Right lobe of liver (tissue), 6 donors: ENCODE measurements around the gene SCGB1A1. TPM values are rescaled to one million over a fixed set of nuclear protein-coding genes. Genes with fewer than 3 reads are reported as not detected.
A peak's percentile ranks its signal among the peaks of the same experiment; 100 is the strongest.

ENCODE experiments used
- ATAC-seq, 4 donors: fragments of 200-7000 bp; cut with Tn5 transposase; one replicate each; pipeline ENCODE4 v1.9.1; 2020; ENCODE audit warnings: mild to moderate bottlenecking in 4 of 4, moderate library complexity in 4 of 4
- DNase-seq, 3 donors: peaks; one replicate each; pipeline ENCODE4 v3.0.0-alpha.2; 2020
- H3K27ac ChIP-seq, 3 donors: fragments of 200-600 bp; one replicate each; pipeline ENCODE4 v1.8.0; 2022
- H3K27me3 ChIP-seq, 2 donors: fragments of 200-600 bp; one replicate each; pipeline ENCODE4 v1.8.0; 2022
- H3K36me3 ChIP-seq, 4 donors: fragments of 200-600 bp; sonication (generic) in 1 of 4; one replicate each; pipeline versions ENCODE4 v1.5.1 to v1.8.0; 2017 to 2022; ENCODE audit warnings: control low read depth in 1 of 4
- H3K4me1 ChIP-seq, 4 donors: fragments of 200-600 bp; sonication (generic) in 1 of 4; one replicate each; pipeline versions ENCODE4 v1.5.1 to v1.8.0; 2017 to 2022; ENCODE audit warnings: control low read depth in 1 of 4
- H3K4me3 ChIP-seq, 3 donors: fragments of 200-600 bp; one replicate each; pipeline ENCODE4 v1.8.0; 2022
- H3K9me3 ChIP-seq, 4 donors: fragments of 200-600 bp; sonication (generic) in 1 of 4; one replicate each; pipeline versions ENCODE4 v1.5.1 to v1.8.0; 2017 to 2022; ENCODE audit warnings: control low read depth in 1 of 4
- CTCF ChIP-seq, 4 donors: fragments of 200-600 bp in 3 of 4; fragments of 450-650 bp in 1 of 4; IDR thresholded peaks; one replicate each; pipeline versions ENCODE4 v1.5.1 to v1.8.0; 2016 to 2022; ENCODE audit warnings: antibody characterized with exemption in 4 of 4, mild to moderate bottlenecking in 2 of 4
- POLR2A ChIP-seq: fragments of 450-650 bp; IDR thresholded peaks from one replicate; pipeline ENCODE4 v1.6.1; 2017; ENCODE audit warnings: antibody characterized with exemption, mild to moderate bottlenecking
- WGBS: methylation state at CpG from one replicate; pipeline ENCODE4 v1.1.6; 2018; ENCODE audit warnings: low coverage, low lambda C conversion rate; ENCODE audit not compliant: insufficient coverage; ENCODE audit errors: missing lambda C conversion rate; 5-methylcytosine and 5-hydroxymethylcytosine counted together
- intact Hi-C, 2 donors: fragments of 100-400 bp; cut with DNase I; formaldehyde crosslinking; loops; one replicate each; pipeline versions ENCODE4 v1.11.2 to v1.14.1; 2022
- total RNA-seq, 6 experiments: library from RNA; depleted of rRNA in 2 of 6; stranded (reverse); fragments of >200 nt in 2 of 6; fragmentation: NEBNext Ultra II Directional in 3 of 6; extraction: Animal tissue kit (Norgen Biotek cat#: 25700) in 3 of 6; gene quantifications; one replicate each; pipeline versions ENCODE4 v1.1.0 to v1.2.4, GENCODE V29; 2016 to 2023
- donor health status: DM: no; HTN: yes; CAD: no.
- donor health status: DM: no; HTN: no; CAD: no.
- donor health status: DM: no; HTN: no; CAD: no.
- donor health status: DM: no; HTN: yes; CAD: no.
- donor health status: DM: no; HTN: yes; CAD: no.

SCGB1A1 gene
- total RNA-seq, 6 experiments from 2014 or later = not detected

- peak in 1 of 4 donors; percentile 21 for ATAC-seq
- Histone ChIP-seq H3K36me3 (no peaks in the 10 kb centered on the region), H3K27me3 (no peaks in the 10 kb centered on the region), H3K4me1 (peaks cover 0 to 39% (median 19%) of the 10 kb centered on the region in 4 donors), H3K9me3 (no peaks in the 10 kb centered on the region), H3K27ac (no peak overlapping the region), H3K4me3 (no peak overlapping the region)
- TF ChIP-seq POLR2A = no peak
- TF ChIP-seq CTCF (IDR thresholded peaks at IDR 0.05) = no peak
- intact Hi-C loops = no loop called here
- WGBS = 48% methylated on average over 4 of the region's 5 CpGs
- no peak for DNase-seq
Measured at GRCh38 chr11:62435846-62436660, 17.2 kb downstream of the SCGB1A1 start.

- WGBS = no CpG with 5 or more reads among the region's 1 CpG
- Histone ChIP-seq H3K4me3 (no peak overlapping the region), H3K4me1 (peaks cover 0 to 29% (median 11%) of the 10 kb centered on the region in 4 donors), H3K36me3 (no peaks in the 10 kb centered on the region), H3K9me3 (no peaks in the 10 kb centered on the region), H3K27me3 (no peaks in the 10 kb centered on the region), H3K27ac (no peak overlapping the region)
- ATAC-seq (no peak), DNase-seq (no peak)
- no peak for TF ChIP-seq POLR2A
- intact Hi-C loops = no loop called here
Measured at GRCh38 chr11:62437616-62438015, 18.8 kb downstream of the SCGB1A1 start.

- Histone ChIP-seq H3K27me3 (no peaks in the 10 kb centered on the region), H3K27ac (peak overlapping the region in 2 of 3 donors; percentile 19 to 37), H3K4me3 (no peak overlapping the region), H3K4me1 (peaks cover 0 to 19% (median 7%) of the 10 kb centered on the region in 4 donors), H3K9me3 (no peaks in the 10 kb centered on the region), H3K36me3 (no peaks in the 10 kb centered on the region)
- TF ChIP-seq POLR2A = no peak
- TF ChIP-seq CTCF (IDR thresholded peaks at IDR 0.05) = no peak
- ATAC-seq = peak; percentile 72 to 89 (median 86)
- WGBS = 25% methylated on average over 4 of the region's 4 CpGs
- DNase-seq = no peak
- intact Hi-C loops = no loop called here
Measured at GRCh38 chr11:62438641-62439040, 19.8 kb downstream of the SCGB1A1 start.

GRCh38 chr11:62439785-62440602 lies 21.2 kb downstream of the SCGB1A1 start:
- Histone ChIP-seq H3K4me1 (peaks cover 0 to 25% (median 10%) of the 10 kb centered on the region in 4 donors), H3K27ac (peak overlapping the region in 1 of 3 donors; percentile 33), H3K27me3 (no peaks in the 10 kb centered on the region), H3K36me3 (no peaks in the 10 kb centered on the region), H3K9me3 (no peaks in the 10 kb centered on the region), H3K4me3 (no peak overlapping the region)
- intact Hi-C loops = no loop called here
- DNase-seq = no peak
- WGBS = 53% methylated on average over 13 of the region's 23 CpGs
- peak in 1 of 4 donors; percentile 9 for ATAC-seq
- no peak for TF ChIP-seq CTCF (IDR thresholded peaks at IDR 0.05)
- TF ChIP-seq POLR2A = no peak
